ENCODE data around the gene GRID1. TPM values are rescaled to one million over a fixed set of nuclear protein-coding genes. Genes with fewer than 3 reads are reported as not detected.

Gene GRID1
- total RNA-seq, 1 experiment from 2014 or later, result 0.37 TPM

- no peak for TF ChIP-seq CDX4 (CRISPR knock-in tag; IDR thresholded peaks at IDR 0.05; ENCODE audit: borderline replicate concordance)
- no peak for TF ChIP-seq PRDM15 (CRISPR knock-in tag; IDR thresholded peaks at IDR 0.05)
- no peak for TF ChIP-seq TCF7 (CRISPR knock-in tag; IDR thresholded peaks at IDR 0.05; ENCODE audit: low read depth)
- no peak for TF ChIP-seq MLX (CRISPR knock-in tag; IDR thresholded peaks at IDR 0.05)
Measured at GRCh38 chr10:86289577-86289868, 77.1 kb downstream of the GRID1 start (continued).

- no peaks in the 10 kb centered on the region for H3K36me3 Mint-ChIP-seq
- CTCF ChIA-PET, result interaction anchor here (0.7 to 2.8 kb wide), 16 partner anchors 9 to 101 kb away, joined by 3 to 20 read pairs (median 4); no protein-coding TSS in a partner anchor
- POLR2A ChIA-PET, result no interaction called here
- no peak for DNase-seq (ENCODE audit: low spot score)
- TF ChIP-seq CREB1 (CRISPR knock-in tag; IDR thresholded peaks at IDR 0.05), result no peak
- no peak for TF ChIP-seq TEAD1 (CRISPR knock-in tag; IDR thresholded peaks at IDR 0.05)
- no peak for TF ChIP-seq NFYB (CRISPR knock-in tag; conservative IDR thresholded peaks at IDR 0.05; ENCODE audit: low read depth)
- TF ChIP-seq IRF2 (CRISPR knock-in tag; IDR thresholded peaks at IDR 0.05; ENCODE audit: borderline replicate concordance, low read depth), result no peak
- TF ChIP-seq ARID4B (CRISPR knock-in tag; IDR thresholded peaks at IDR 0.05; ENCODE audit: borderline replicate concordance), result no peak
- no peaks in the 10 kb centered on the region for H3K9me3 Mint-ChIP-seq
- no peak overlapping the region for H3K27ac Mint-ChIP-seq
- peaks cover 21% of the 10 kb centered on the region for H3K4me1 Mint-ChIP-seq
- no peaks in the 10 kb centered on the region for H3K27me3 Mint-ChIP-seq (ENCODE audit: low read depth)
- ATAC-seq, result no peak
- no peak overlapping the region for H3K4me3 Mint-ChIP-seq
Measured at GRCh38 chr10:86288695-86289576, 77.7 kb downstream of the GRID1 start.

GRCh38 chr10:86287966-86288579 is 78.5 kb downstream of the GRID1 start:
- H3K36me3 Mint-ChIP-seq, result no peaks in the 10 kb centered on the region
- no peaks in the 10 kb centered on the region for H3K27me3 Mint-ChIP-seq (ENCODE audit: low read depth)
- ChIA-PET POLR2A (no interaction called here), CTCF (interaction anchor here (1.2 to 2.8 kb wide), 2 partner anchors 23 to 26 kb away, joined by 4 to 20 read pairs; no protein-coding TSS in a partner anchor)
- no peak overlapping the region for H3K4me3 Mint-ChIP-seq
- ATAC-seq (no peak), DNase-seq (ENCODE audit: low spot score) (no peak)
- H3K4me1 Mint-ChIP-seq, result peaks cover 13% of the 10 kb centered on the region
- H3K27ac Mint-ChIP-seq, result no peak overlapping the region
- H3K9me3 Mint-ChIP-seq, result no peaks in the 10 kb centered on the region
- TF ChIP-seq ZNF232 (CRISPR knock-in tag; IDR thresholded peaks at IDR 0.05) (no peak), ZNF532 (CRISPR knock-in tag; IDR thresholded peaks at IDR 0.05; ENCODE audit: borderline replicate concordance) (no peak), ZNF317 (CRISPR knock-in tag; IDR thresholded peaks at IDR 0.05; ENCODE audit: borderline replicate concordance, low read depth) (no peak), RELA (CRISPR knock-in tag; IDR thresholded peaks at IDR 0.05; ENCODE audit: borderline replicate concordance) (no peak), STAT6 (CRISPR knock-in tag; conservative IDR thresholded peaks at IDR 0.05; ENCODE audit: low read depth) (no peak)

All from WTC11 (cell line).